ENCODE data around the gene LARGE1. TPM values are rescaled to one million over a fixed set of nuclear protein-coding genes. Genes with fewer than 3 reads are reported as not detected.
A peak's percentile ranks its signal among the peaks of the same experiment; 100 is the strongest.

LARGE1 gene
- total and polyA plus RNA-seq, 8 donors: 4.1 to 29.3 (median 13.7) TPM

- no peak for FAIRE-seq
- H3K4me3 ChIP-seq: no peak overlapping the region
- intact Hi-C loops (cut with DNase I): no loop called here
Measured at GRCh38 chr22:33653532-33654063, 266.7 kb downstream of the LARGE1 start.

GRCh38 chr22:33652615-33653014 is 267.7 kb downstream of the LARGE1 start:
- no peak overlapping the region for H3K4me3 ChIP-seq
- ATAC-seq: no peak
- no peak overlapping the region for H3K27ac ChIP-seq
- no peaks in the 10 kb centered on the region for H3K9me3 ChIP-seq
- DNase-seq: no peak
- FAIRE-seq: no peak
- H3K4me1 ChIP-seq: no peaks in the 10 kb centered on the region
- no peaks in the 10 kb centered on the region for H3K36me3 ChIP-seq
- H3K27me3 ChIP-seq: no peaks in the 10 kb centered on the region
- intact Hi-C loops (cut with DNase I): no loop called here
- TF ChIP-seq CTCF (IDR thresholded peaks at IDR 0.05): no peak
- 70 to 82% methylated on average over 5 of the region's 5 CpGs for WGBS, 2 donors

More at GRCh38 chr22:33653532-33654063, 266.7 kb downstream of the LARGE1 start:
- 87 to 96% methylated on average over 8 of the region's 8 CpGs for WGBS, 2 donors
- ATAC-seq: no peak
- no peaks in the 10 kb centered on the region for H3K36me3 ChIP-seq
- H3K27ac ChIP-seq: no peak overlapping the region
- H3K9me3 ChIP-seq: no peaks in the 10 kb centered on the region
- TF ChIP-seq CTCF (IDR thresholded peaks at IDR 0.05): no peak
- H3K4me1 ChIP-seq: no peaks in the 10 kb centered on the region
- DNase-seq: no peak
- no peaks in the 10 kb centered on the region for H3K27me3 ChIP-seq

- no peak for FAIRE-seq
- Histone ChIP-seq H3K4me1 (no peaks in the 10 kb centered on the region), H3K27me3 (no peaks in the 10 kb centered on the region), H3K4me3 (no peak overlapping the region), H3K36me3 (no peaks in the 10 kb centered on the region), H3K27ac (no peak overlapping the region), H3K9me3 (no peaks in the 10 kb centered on the region)
- DNase-seq: peak in 2 of 6 donors; percentile 43 to 53
- WGBS, 2 donors: 93 to 97% methylated on average over 22 of the region's 22 CpGs
- no peak for TF ChIP-seq CTCF (IDR thresholded peaks at IDR 0.05)
- ATAC-seq: peak in 1 of 4 donors; percentile 23
- intact Hi-C loops (cut with DNase I): no loop called here
Measured at GRCh38 chr22:33650244-33650643, 270.0 kb downstream of the LARGE1 start.

GRCh38 chr22:33648478-33648877 is 271.8 kb downstream of the LARGE1 start:
- no peak for TF ChIP-seq CTCF (IDR thresholded peaks at IDR 0.05)
- WGBS, 2 donors: 72 to 80% methylated on average over 3 of the region's 3 CpGs
- no peak overlapping the region for H3K4me3 ChIP-seq
- no peak overlapping the region for H3K27ac ChIP-seq
- no peaks in the 10 kb centered on the region for H3K36me3 ChIP-seq
- DNase-seq (no peak), ATAC-seq (no peak), FAIRE-seq (no peak)
- intact Hi-C loops (cut with DNase I): no loop called here
- H3K9me3 ChIP-seq: no peaks in the 10 kb centered on the region
- no peaks in the 10 kb centered on the region for H3K4me1 ChIP-seq
- no peaks in the 10 kb centered on the region for H3K27me3 ChIP-seq

- intact Hi-C loops (cut with DNase I): no loop called here
- no peak overlapping the region for H3K4me3 ChIP-seq
- H3K27ac ChIP-seq: no peak overlapping the region
- WGBS, 2 donors: 93 to 97% methylated on average over 7 of the region's 7 CpGs
- FAIRE-seq (no peak), ATAC-seq (no peak), DNase-seq (no peak)
- no peaks in the 10 kb centered on the region for H3K36me3 ChIP-seq
- no peak for TF ChIP-seq CTCF (IDR thresholded peaks at IDR 0.05)
- no peaks in the 10 kb centered on the region for H3K9me3 ChIP-seq
- H3K27me3 ChIP-seq: no peaks in the 10 kb centered on the region
- no peaks in the 10 kb centered on the region for H3K4me1 ChIP-seq
Measured at GRCh38 chr22:33640900-33641299, 279.4 kb downstream of the LARGE1 start.
